HG03432 (cell line): ENCODE data around the gene MCM7.
A peak's percentile ranks its signal among the peaks of the same experiment; 100 is the strongest.

Experiments used
- ATAC-seq: cut with Tn5 transposase; IDR thresholded peaks from one replicate; pipeline ENCODE4 v1.9.1; 2021; ENCODE audit warnings: mild to moderate bottlenecking, moderate library complexity; ENCODE audit not compliant: unreplicated experiment

Gene MCM7

GRCh38 chr7:100075418-100075817 lies 25.8 kb downstream of the MCM7 start:
- ATAC-seq, result no peak

GRCh38 chr7:100074841-100075240 lies 26.4 kb downstream of the MCM7 start:
- no peak for ATAC-seq

GRCh38 chr7:100072462-100072861 lies 28.7 kb downstream of the MCM7 start:
- no peak for ATAC-seq

- no peak for ATAC-seq
Observed at GRCh38 chr7:100071018-100071723, 30.0 kb downstream of the MCM7 start.

GRCh38 chr7:100069991-100070390 lies 31.2 kb downstream of the MCM7 start:
- no peak for ATAC-seq

- no peak for ATAC-seq
Observed at GRCh38 chr7:100066953-100067352, 34.2 kb downstream of the MCM7 start.

- ATAC-seq, result no peak
Observed at GRCh38 chr7:100065452-100066186, 35.6 kb downstream of the MCM7 start.

GRCh38 chr7:100064162-100064561 lies 37.0 kb downstream of the MCM7 start:
- ATAC-seq, result no peak

GRCh38 chr7:100063376-100063775 lies 37.8 kb downstream of the MCM7 start:
- no peak for ATAC-seq

- ATAC-seq, result no peak
Observed at GRCh38 chr7:100061518-100062193, 39.5 kb downstream of the MCM7 start.

GRCh38 chr7:100059251-100059739 lies 41.9 kb downstream of the MCM7 start:
- no peak for ATAC-seq

- no peak for ATAC-seq
Observed at GRCh38 chr7:100057006-100057405, 44.2 kb downstream of the MCM7 start.

- no peak for ATAC-seq
Observed at GRCh38 chr7:100053215-100053614, 48.0 kb downstream of the MCM7 start.

GRCh38 chr7:100051611-100052010 lies 49.6 kb downstream of the MCM7 start:
- no peak for ATAC-seq

GRCh38 chr7:100049441-100050291 lies 51.5 kb downstream of the MCM7 start, which contains the start of gene ZSCAN21:
ZSCAN21 (plus strand) TSS chr7:100049774; CDS start chr7:100057007, 7,233 bp downstream.
- ATAC-seq, result peak; percentile 90

- ATAC-seq, result no peak
Observed at GRCh38 chr7:100048680-100049079, 52.5 kb downstream of the MCM7 start.

GRCh38 chr7:100044718-100045117 lies 56.5 kb downstream of the MCM7 start:
- no peak for ATAC-seq
